ENCODE results near the gene VAT1L. TPM values are rescaled to one million over a fixed set of nuclear protein-coding genes. Genes with fewer than 3 reads are reported as not detected.

Gene VAT1L
- total and polyA plus RNA-seq, 2 donors (not counting 1 experiment from before 2014, with no cell fraction given) = not detected

- POLR2A ChIA-PET = no interaction called here
- no peak for TF ChIP-seq CTCF (IDR thresholded peaks at IDR 0.05)
- TF ChIP-seq EZH2 (IDR thresholded peaks at IDR 0.05; ENCODE audit: borderline replicate concordance, insufficient read depth, low read depth, low read length, poor library complexity, severe bottlenecking) = no peak
- ATAC-seq (ENCODE audit: low read depth) = no peak
These were observed 139.7 kb downstream of the VAT1L start for GRCh38 chr16:77928096-77928495.

GRCh38 chr16:77929004-77929403 is 140.6 kb downstream of the VAT1L start:
- intact Hi-C loops (cut with micrococcal nuclease) = no loop called here
- H3K27me3 ChIP-seq (replicated peaks in 1 of 4; ENCODE audit: control extremely low read depth in 1 of 4, control insufficient read depth in 3 of 4, insufficient read depth in 4 of 4, low read length in 3 of 4) = no peaks in the 10 kb centered on the region
- WGBS (ENCODE audit: insufficient coverage) = 87% methylated on average over 3 of the region's 8 CpGs
- H3K79me2 ChIP-seq (ENCODE audit: control insufficient read depth, insufficient read depth, low read length) = no peaks in the 10 kb centered on the region
- no peak overlapping the region for H3K27ac ChIP-seq (ENCODE audit: low read length in 2 of 2)
- Mint-ChIP-seq H3K27ac (no peak overlapping the region), H3K4me3 (no peak overlapping the region), H3K9me3 (ENCODE audit: insufficient read depth) (no peaks in the 10 kb centered on the region), H3K4me1 (no peaks in the 10 kb centered on the region), H3K27me3 (peaks cover 7% of the 10 kb centered on the region)
- H2AFZ ChIP-seq (ENCODE audit: insufficient read depth, low read depth, low read length, poor library complexity, severe bottlenecking) = no peak overlapping the region
- DNase-seq (no peak), ATAC-seq (ENCODE audit: low read depth) (no peak)
- ChIA-PET CTCF (no interaction called here), POLR2A (no interaction called here)
- no peak overlapping the region for H3K4me3 ChIP-seq (ENCODE audit: control extremely low read depth in 1 of 5, extremely low read depth in 1 of 5, insufficient read depth in 1 of 5, low read depth in 2 of 5, low read length in 4 of 5)
- H3K4me2 ChIP-seq (replicated peaks; ENCODE audit: low read depth, low read length, poor library complexity, severe bottlenecking) = no peak overlapping the region
- H3K36me3 ChIP-seq (replicated peaks in 1 of 2; ENCODE audit: control extremely low read depth in 1 of 2, control insufficient read depth in 1 of 2, extremely low read depth in 1 of 2, insufficient read depth in 2 of 2, low read length in 1 of 2) = no peaks in the 10 kb centered on the region
- TF ChIP-seq CTCF (IDR thresholded peaks at IDR 0.05) (no peak), EZH2 (IDR thresholded peaks at IDR 0.05; ENCODE audit: borderline replicate concordance, insufficient read depth, low read depth, low read length, poor library complexity, severe bottlenecking) (no peak)
- no peaks in the 10 kb centered on the region for H3K9me3 ChIP-seq (ENCODE audit: control extremely low read depth in 1 of 3, control insufficient read depth in 2 of 3, insufficient read depth in 1 of 3, low read length in 2 of 3)
- no peaks in the 10 kb centered on the region for H3K4me1 ChIP-seq (ENCODE audit: control insufficient read depth in 2 of 2, insufficient read depth in 2 of 2, low read length in 2 of 2)
- no peaks in the 10 kb centered on the region for H4K20me1 ChIP-seq (ENCODE audit: control insufficient read depth, insufficient read depth, low read length, poor library complexity, severe bottlenecking)
- no peak overlapping the region for H3K9ac ChIP-seq (ENCODE audit: low read length)

More at GRCh38 chr16:77928096-77928495, 139.7 kb downstream of the VAT1L start:
- Histone ChIP-seq H3K27ac (ENCODE audit: low read length in 2 of 2) (no peak overlapping the region), H3K4me3 (ENCODE audit: control extremely low read depth in 1 of 5, extremely low read depth in 1 of 5, insufficient read depth in 1 of 5, low read depth in 2 of 5, low read length in 4 of 5) (no peak overlapping the region), H3K27me3 (replicated peaks in 1 of 4; ENCODE audit: control extremely low read depth in 1 of 4, control insufficient read depth in 3 of 4, insufficient read depth in 4 of 4, low read length in 3 of 4) (no peaks in the 10 kb centered on the region), H3K4me2 (replicated peaks; ENCODE audit: low read depth, low read length, poor library complexity, severe bottlenecking) (no peak overlapping the region), H3K36me3 (replicated peaks in 1 of 2; ENCODE audit: control extremely low read depth in 1 of 2, control insufficient read depth in 1 of 2, extremely low read depth in 1 of 2, insufficient read depth in 2 of 2, low read length in 1 of 2) (no peaks in the 10 kb centered on the region), H3K9me3 (ENCODE audit: control extremely low read depth in 1 of 3, control insufficient read depth in 2 of 3, insufficient read depth in 1 of 3, low read length in 2 of 3) (no peaks in the 10 kb centered on the region), H2AFZ (ENCODE audit: insufficient read depth, low read depth, low read length, poor library complexity, severe bottlenecking) (no peak overlapping the region), H4K20me1 (ENCODE audit: control insufficient read depth, insufficient read depth, low read length, poor library complexity, severe bottlenecking) (no peaks in the 10 kb centered on the region), H3K4me1 (ENCODE audit: control insufficient read depth in 2 of 2, insufficient read depth in 2 of 2, low read length in 2 of 2) (no peaks in the 10 kb centered on the region), H3K79me2 (ENCODE audit: control insufficient read depth, insufficient read depth, low read length) (no peaks in the 10 kb centered on the region), H3K9ac (ENCODE audit: low read length) (no peak overlapping the region)
- no peak overlapping the region for H3K4me3 Mint-ChIP-seq
- no peaks in the 10 kb centered on the region for H3K4me1 Mint-ChIP-seq
- no peak overlapping the region for H3K27ac Mint-ChIP-seq
- DNase-seq = no peak
- CTCF ChIA-PET = no interaction called here
- intact Hi-C loops (cut with micrococcal nuclease) = no loop called here
- H3K27me3 Mint-ChIP-seq = peaks cover 4% of the 10 kb centered on the region
- no peaks in the 10 kb centered on the region for H3K9me3 Mint-ChIP-seq (ENCODE audit: insufficient read depth)

Data from B cell (primary cell).